Inferior parietal cortex (tissue), 1 donor: ENCODE results near the gene CEPT1.
A peak's percentile ranks its signal among the peaks of the same experiment; 100 is the strongest.
"Not testable (repeated sequence)": the region's sequence is repeated elsewhere in the genome, so short reads cannot be mapped to it uniquely, and the experiment has no call there.

Source experiments
- DNase-seq: peaks from one replicate; pipeline ENCODE4 v3.0.0-alpha.2; 2016; ENCODE audit errors: extremely low spot score

CEPT1 gene

GRCh38 chr1:111139956-111140679, at the start of gene CEPT1, which contains the start of gene DRAM2:
TSS of gene CEPT1 (plus strand) at chr1:111140223. CDS start at chr1:111147715, 7,492 bp downstream.
TSS of gene DRAM2 (minus strand) at chr1:111140093. CDS start at chr1:111131554, 8,539 bp downstream.
- DNase-seq, result peak; percentile 93

GRCh38 chr1:111095421-111095820, 44.6 kb upstream of the CEPT1 start:
- DNase-seq, result not testable (repeated sequence)

GRCh38 chr1:111097356-111098099, 42.5 kb upstream of the CEPT1 start:
- no peak for DNase-seq

- no peak for DNase-seq
Measured at GRCh38 chr1:111099289-111099688, 40.7 kb upstream of the CEPT1 start.

- DNase-seq, result no peak
Measured at GRCh38 chr1:111101854-111102642, 38.0 kb upstream of the CEPT1 start.

- no peak for DNase-seq
Measured at GRCh38 chr1:111104981-111105380, 35.0 kb upstream of the CEPT1 start.

GRCh38 chr1:111110197-111110899, 29.7 kb upstream of the CEPT1 start:
- no peak for DNase-seq

- no peak for DNase-seq
Measured at GRCh38 chr1:111116496-111116895, 23.5 kb upstream of the CEPT1 start.

- no peak for DNase-seq
Measured at GRCh38 chr1:111126354-111126753, 13.7 kb upstream of the CEPT1 start.

- peak; percentile 9 for DNase-seq
Measured at GRCh38 chr1:111127923-111128643, 11.9 kb upstream of the CEPT1 start.

GRCh38 chr1:111129376-111129775, 10.6 kb upstream of the CEPT1 start:
- no peak for DNase-seq

GRCh38 chr1:111131693-111132092, 8.3 kb upstream of the CEPT1 start:
- DNase-seq, result no peak

- no peak for DNase-seq
Measured at GRCh38 chr1:111133866-111134265, 6.2 kb upstream of the CEPT1 start.

- peak; percentile 50 for DNase-seq
Measured at GRCh38 chr1:111139324-111139955, 583 bp upstream of the CEPT1 start.

- no peak for DNase-seq
Measured at GRCh38 chr1:111140680-111140967, 601 bp downstream of the CEPT1 start.

- DNase-seq, result no peak
Measured at GRCh38 chr1:111141245-111142220, 1.5 kb downstream of the CEPT1 start.

- no peak for DNase-seq
Measured at GRCh38 chr1:111142356-111142975, 2.4 kb downstream of the CEPT1 start.

- DNase-seq, result no peak
Measured at GRCh38 chr1:111145542-111145941, 5.5 kb downstream of the CEPT1 start.
